ENCODE results near the gene ZFYVE9. TPM values are rescaled to one million over a fixed set of nuclear protein-coding genes. Genes with fewer than 3 reads are reported as not detected.
"Not testable (repeated sequence)": the region's sequence is repeated elsewhere in the genome, so short reads cannot be mapped to it uniquely, and the experiment has no call there.

ZFYVE9 gene
- total RNA-seq, 1 experiment from 2014 or later = 2.2 TPM

DNA sequence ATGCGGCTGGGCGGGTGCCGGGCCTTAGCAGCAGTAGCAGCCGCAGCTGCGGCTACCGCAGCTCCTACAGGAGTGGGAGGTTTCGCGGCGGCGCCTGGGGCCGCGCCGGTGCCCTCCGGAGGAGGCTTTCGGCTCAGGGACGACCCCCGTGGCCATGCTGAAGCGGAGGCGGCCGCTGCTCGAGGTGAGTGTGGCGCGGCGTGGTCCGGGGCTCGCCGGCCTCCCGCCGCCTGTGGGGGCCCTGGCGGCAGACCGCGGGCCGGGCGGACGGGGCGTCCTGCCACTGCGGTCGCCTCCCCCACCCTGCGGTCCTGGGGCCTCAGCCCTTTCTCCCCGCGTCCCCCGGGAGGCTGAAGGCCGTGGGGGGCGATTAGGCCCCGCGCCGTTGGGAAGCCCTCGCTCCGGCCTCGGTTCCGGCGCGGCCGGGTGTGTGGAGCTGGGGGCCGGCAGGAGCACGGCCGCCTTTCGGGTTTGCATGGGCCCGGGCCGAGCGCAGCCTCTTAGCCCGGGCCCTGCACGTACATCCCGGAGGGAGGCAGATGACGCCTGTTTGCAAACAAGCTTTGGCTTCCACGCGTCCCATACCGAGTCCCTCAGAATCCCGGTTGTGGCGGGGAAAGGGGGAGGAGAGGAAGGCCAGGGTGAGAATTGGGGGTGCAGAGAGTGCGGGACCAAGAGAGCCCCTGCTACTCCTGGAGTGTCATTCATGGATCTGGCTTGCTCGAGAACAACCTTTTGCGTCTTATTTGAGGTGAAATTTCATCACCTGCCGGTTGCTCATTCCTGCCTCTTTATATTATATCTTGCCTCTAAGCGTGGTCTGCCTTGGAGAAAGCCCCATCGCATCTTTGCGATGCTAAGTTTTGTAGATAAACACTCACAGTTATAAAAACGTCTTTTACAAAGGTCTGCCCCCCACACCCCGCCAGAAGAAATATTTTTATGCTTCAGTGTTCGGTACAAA lies 613 bp downstream of the ZFYVE9 start:
- H3K4me3 ChIP-seq (ENCODE audit: low read length) = peak overlapping the region; percentile 88
- no peaks in the 10 kb centered on the region for H3K9me3 ChIP-seq (ENCODE audit: low read length)
- H3K9me2 ChIP-seq (replicated peaks; ENCODE audit: insufficient read depth, low read length) = no peaks in the 10 kb centered on the region
- peak overlapping the region; percentile 95 for H2AFZ ChIP-seq (ENCODE audit: low read length)
- no peaks in the 10 kb centered on the region for H3K79me2 ChIP-seq (ENCODE audit: low read length)
- peak; percentile 63 for DNase-seq
- H3K9ac ChIP-seq (ENCODE audit: low read length) = peak overlapping the region; percentile 78
- H3K36me3 ChIP-seq (ENCODE audit: insufficient read depth, low read length) = no peaks in the 10 kb centered on the region
- no peaks in the 10 kb centered on the region for H3K27me3 ChIP-seq (ENCODE audit: low read length)
- H4K20me1 ChIP-seq (ENCODE audit: insufficient read depth, low read depth, low read length) = no peaks in the 10 kb centered on the region
- H3K4me1 ChIP-seq (ENCODE audit: low read length) = peaks cover 18% of the 10 kb centered on the region
- no peak overlapping the region for H3K27ac ChIP-seq (ENCODE audit: low read length)
- H3K4me2 ChIP-seq (ENCODE audit: low read depth, low read length, poor library complexity, severe bottlenecking) = peak overlapping the region; percentile 91

DNA sequence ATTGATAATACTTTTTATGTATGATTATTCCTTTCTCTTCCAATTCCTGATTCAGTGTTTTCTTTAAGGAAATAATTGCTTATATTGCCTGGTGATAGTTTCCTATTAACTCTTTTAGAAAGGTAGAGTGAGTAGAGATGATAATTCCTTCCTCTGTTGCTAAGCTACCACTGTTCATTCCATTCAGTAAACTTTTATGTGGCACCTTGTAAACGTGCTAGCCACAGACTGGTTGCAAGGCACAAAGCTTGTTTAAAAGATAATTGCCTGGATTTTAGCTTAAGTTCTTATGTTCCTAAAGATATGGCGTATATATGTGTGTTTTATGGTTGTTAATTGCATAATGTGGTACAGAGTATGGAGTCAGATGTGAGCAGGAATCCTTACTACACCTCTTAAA lies 3.2 kb downstream of the ZFYVE9 start:
- Histone ChIP-seq H2AFZ (ENCODE audit: low read length) (no peak overlapping the region), H4K20me1 (ENCODE audit: insufficient read depth, low read depth, low read length) (0 out of 2 replicates have a peak, but pooled peaks cover 3% of the 10 kb centered on the region), H3K4me2 (ENCODE audit: low read depth, low read length, poor library complexity, severe bottlenecking) (no peak overlapping the region), H3K36me3 (ENCODE audit: insufficient read depth, low read length) (no peaks in the 10 kb centered on the region), H3K9me3 (ENCODE audit: low read length) (no peaks in the 10 kb centered on the region), H3K9ac (ENCODE audit: low read length) (no peak overlapping the region), H3K79me2 (ENCODE audit: low read length) (no peaks in the 10 kb centered on the region), H3K27ac (ENCODE audit: low read length) (no peak overlapping the region), H3K4me3 (ENCODE audit: low read length) (no peak overlapping the region), H3K27me3 (ENCODE audit: low read length) (0 out of 2 replicates have a peak, but pooled peaks cover 3% of the 10 kb centered on the region), H3K4me1 (ENCODE audit: low read length) (peaks cover 16% of the 10 kb centered on the region), H3K9me2 (replicated peaks; ENCODE audit: insufficient read depth, low read length) (no peaks in the 10 kb centered on the region)
- DNase-seq = no peak

DNA sequence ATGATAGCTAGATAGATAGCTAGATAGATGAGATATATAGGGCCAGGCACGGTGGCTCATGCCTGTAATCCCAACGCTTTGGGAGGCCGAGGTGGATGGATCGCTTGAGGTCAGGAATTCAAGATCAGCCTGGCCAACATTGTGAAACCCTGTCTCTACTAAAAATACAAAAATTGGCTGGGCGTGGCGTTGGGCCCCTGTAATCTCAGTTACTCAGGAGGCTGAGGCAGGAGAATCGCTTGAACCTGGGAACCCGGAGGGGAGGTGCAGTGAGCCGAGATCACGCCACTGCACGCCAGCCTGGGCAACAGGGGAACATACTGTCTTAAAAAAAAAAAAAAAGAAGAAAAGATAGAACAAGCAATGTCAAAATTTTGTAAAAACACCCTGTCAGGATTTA lies 8.6 kb downstream of the ZFYVE9 start:
- H3K79me2 ChIP-seq (ENCODE audit: low read length); DNase-seq; H3K4me1 ChIP-seq (ENCODE audit: low read length); H3K4me3 ChIP-seq (ENCODE audit: low read length); H3K9ac ChIP-seq (ENCODE audit: low read length); H3K27ac ChIP-seq (ENCODE audit: low read length); H3K4me2 ChIP-seq (ENCODE audit: low read depth, low read length, poor library complexity, severe bottlenecking); H3K9me2 ChIP-seq (replicated peaks; ENCODE audit: insufficient read depth, low read length); H3K9me3 ChIP-seq (ENCODE audit: low read length); H3K27me3 ChIP-seq (ENCODE audit: low read length); H4K20me1 ChIP-seq (ENCODE audit: insufficient read depth, low read depth, low read length); H3K36me3 ChIP-seq (ENCODE audit: insufficient read depth, low read length); H2AFZ ChIP-seq (ENCODE audit: low read length): not testable (repeated sequence)

- H3K4me2 ChIP-seq (ENCODE audit: low read depth, low read length, poor library complexity, severe bottlenecking) = no peak overlapping the region
- H3K9ac ChIP-seq (ENCODE audit: low read length) = no peak overlapping the region
- DNase-seq = no peak
- H4K20me1 ChIP-seq (ENCODE audit: insufficient read depth, low read depth, low read length) = peaks cover 9% of the 10 kb centered on the region; the same call in 1 of the 2 replicates
- H3K4me1 ChIP-seq (ENCODE audit: low read length) = no peaks in the 10 kb centered on the region; the same call in 1 of the 2 replicates
- H3K9me2 ChIP-seq (replicated peaks; ENCODE audit: insufficient read depth, low read length) = no peaks in the 10 kb centered on the region
- H3K36me3 ChIP-seq (ENCODE audit: insufficient read depth, low read length) = no peaks in the 10 kb centered on the region
- no peak overlapping the region for H3K27ac ChIP-seq (ENCODE audit: low read length)
- H3K9me3 ChIP-seq (ENCODE audit: low read length) = no peaks in the 10 kb centered on the region
- no peak overlapping the region for H3K4me3 ChIP-seq (ENCODE audit: low read length)
- H3K27me3 ChIP-seq (ENCODE audit: low read length) = 0 out of 2 replicates have a peak, but pooled peaks cover 3% of the 10 kb centered on the region
- H2AFZ ChIP-seq (ENCODE audit: low read length) = no peak overlapping the region
- H3K79me2 ChIP-seq (ENCODE audit: low read length) = no peaks in the 10 kb centered on the region
Observed at GRCh38 chr1:52150946-52151345, 9.1 kb downstream of the ZFYVE9 start.

DNA sequence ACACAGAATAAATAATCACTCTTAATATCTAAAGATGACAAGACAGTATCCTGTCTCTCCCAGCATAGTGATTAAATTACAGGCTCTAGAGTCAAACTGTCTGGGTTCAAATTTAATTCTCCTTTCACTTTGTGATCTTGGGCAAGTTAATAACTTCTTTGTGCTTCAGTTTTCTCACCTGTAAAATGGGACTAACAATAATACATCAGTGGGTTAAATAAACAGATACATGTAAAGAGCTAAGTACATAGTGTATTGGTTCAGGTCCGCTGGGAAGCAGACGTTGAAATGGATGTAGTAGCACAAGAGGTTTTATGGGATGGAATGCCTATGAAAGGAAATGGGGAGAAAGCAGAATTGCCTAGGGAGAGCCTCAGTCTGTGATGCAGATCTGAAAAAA lies 10.7 kb downstream of the ZFYVE9 start:
- peaks cover 9% of the 10 kb centered on the region; the same call in 1 of the 2 replicates for H4K20me1 ChIP-seq (ENCODE audit: insufficient read depth, low read depth, low read length)
- DNase-seq = no peak
- no peaks in the 10 kb centered on the region for H3K4me1 ChIP-seq (ENCODE audit: low read length)
- H3K79me2 ChIP-seq (ENCODE audit: low read length) = no peaks in the 10 kb centered on the region
- H3K27ac ChIP-seq (ENCODE audit: low read length) = no peak overlapping the region
- no peak overlapping the region for H3K4me3 ChIP-seq (ENCODE audit: low read length)
- H3K4me2 ChIP-seq (ENCODE audit: low read depth, low read length, poor library complexity, severe bottlenecking) = no peak overlapping the region
- no peak overlapping the region for H3K9ac ChIP-seq (ENCODE audit: low read length)
- H3K9me2 ChIP-seq (replicated peaks; ENCODE audit: insufficient read depth, low read length) = no peaks in the 10 kb centered on the region
- H3K27me3 ChIP-seq (ENCODE audit: low read length) = 0 out of 2 replicates have a peak, but pooled peaks cover 3% of the 10 kb centered on the region
- H3K36me3 ChIP-seq (ENCODE audit: insufficient read depth, low read length) = no peaks in the 10 kb centered on the region
- no peaks in the 10 kb centered on the region for H3K9me3 ChIP-seq (ENCODE audit: low read length)
- H2AFZ ChIP-seq (ENCODE audit: low read length) = no peak overlapping the region

- no peak overlapping the region for H3K4me3 ChIP-seq (ENCODE audit: low read length)
- H3K79me2 ChIP-seq (ENCODE audit: low read length) = no peaks in the 10 kb centered on the region
- no peak overlapping the region for H3K4me2 ChIP-seq (ENCODE audit: low read depth, low read length, poor library complexity, severe bottlenecking)
- H3K27me3 ChIP-seq (ENCODE audit: low read length) = no peaks in the 10 kb centered on the region
- no peaks in the 10 kb centered on the region for H3K36me3 ChIP-seq (ENCODE audit: insufficient read depth, low read length)
- no peaks in the 10 kb centered on the region for H3K4me1 ChIP-seq (ENCODE audit: low read length)
- no peak overlapping the region for H2AFZ ChIP-seq (ENCODE audit: low read length)
- H3K27ac ChIP-seq (ENCODE audit: low read length) = no peak overlapping the region
- H4K20me1 ChIP-seq (ENCODE audit: insufficient read depth, low read depth, low read length) = peaks cover 13% of the 10 kb centered on the region; the same call in 1 of the 2 replicates
- H3K9me3 ChIP-seq (ENCODE audit: low read length) = no peaks in the 10 kb centered on the region
- H3K9me2 ChIP-seq (replicated peaks; ENCODE audit: insufficient read depth, low read length) = no peaks in the 10 kb centered on the region
- no peak for DNase-seq
- H3K9ac ChIP-seq (ENCODE audit: low read length) = no peak overlapping the region
Observed at GRCh38 chr1:52153010-52153409, 11.1 kb downstream of the ZFYVE9 start.

DNA sequence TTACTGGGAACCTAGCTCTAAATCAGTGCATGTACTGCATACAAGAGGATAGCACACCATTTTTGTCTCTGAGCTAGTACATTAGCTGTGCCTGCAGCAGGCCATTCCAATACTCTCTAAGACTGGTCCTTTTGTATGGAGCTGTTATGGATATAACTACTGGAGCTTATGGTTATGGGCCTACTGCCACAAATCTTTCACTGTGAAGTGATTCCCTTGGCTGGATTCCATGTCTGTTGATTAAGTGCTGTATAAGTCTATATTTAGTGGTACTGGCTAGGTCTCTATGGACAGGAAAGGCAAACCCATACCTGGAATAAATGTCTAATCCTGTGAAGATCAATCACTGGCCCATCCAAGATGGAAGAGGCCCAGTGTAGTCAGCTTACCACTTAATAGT lies 12.0 kb downstream of the ZFYVE9 start:
- Histone ChIP-seq H3K9ac (ENCODE audit: low read length) (no peak overlapping the region), H3K4me2 (ENCODE audit: low read depth, low read length, poor library complexity, severe bottlenecking) (no peak overlapping the region), H3K36me3 (ENCODE audit: insufficient read depth, low read length) (no peaks in the 10 kb centered on the region), H3K9me2 (replicated peaks; ENCODE audit: insufficient read depth, low read length) (no peaks in the 10 kb centered on the region), H4K20me1 (ENCODE audit: insufficient read depth, low read depth, low read length) (peaks cover 13% of the 10 kb centered on the region; the same call in 1 of the 2 replicates), H3K9me3 (ENCODE audit: low read length) (no peaks in the 10 kb centered on the region), H3K79me2 (ENCODE audit: low read length) (no peaks in the 10 kb centered on the region), H2AFZ (ENCODE audit: low read length) (no peak overlapping the region), H3K27me3 (ENCODE audit: low read length) (no peaks in the 10 kb centered on the region), H3K4me3 (ENCODE audit: low read length) (no peak overlapping the region), H3K27ac (ENCODE audit: low read length) (no peak overlapping the region), H3K4me1 (ENCODE audit: low read length) (no peaks in the 10 kb centered on the region)
- DNase-seq = no peak

DNA sequence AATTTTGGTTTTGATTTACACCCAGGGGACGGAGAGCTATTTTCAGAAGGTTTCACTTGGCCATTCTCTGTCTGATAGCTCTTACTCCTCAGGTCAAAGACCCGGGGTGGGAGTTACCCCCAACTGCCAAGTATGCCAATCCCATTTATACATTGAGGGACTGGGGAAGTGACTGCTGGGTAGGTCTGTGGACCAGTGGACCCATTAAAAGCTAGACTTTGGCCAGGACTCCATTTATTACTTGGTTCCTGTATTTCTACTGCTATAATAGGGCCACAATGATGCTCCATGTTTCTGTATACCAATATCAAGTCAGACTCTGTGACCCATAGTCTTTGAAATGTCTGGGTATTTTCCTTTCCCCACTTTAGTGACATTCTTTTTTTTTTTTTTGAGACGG lies 14.6 kb downstream of the ZFYVE9 start:
- no peaks in the 10 kb centered on the region for H3K9me2 ChIP-seq (replicated peaks; ENCODE audit: insufficient read depth, low read length)
- H4K20me1 ChIP-seq (ENCODE audit: insufficient read depth, low read depth, low read length) = peaks cover 10% of the 10 kb centered on the region; the same call in 1 of the 2 replicates
- H3K36me3 ChIP-seq (ENCODE audit: insufficient read depth, low read length) = no peaks in the 10 kb centered on the region
- no peak overlapping the region for H2AFZ ChIP-seq (ENCODE audit: low read length)
- H3K4me1 ChIP-seq (ENCODE audit: low read length) = no peaks in the 10 kb centered on the region
- H3K9me3 ChIP-seq (ENCODE audit: low read length) = no peaks in the 10 kb centered on the region
- no peak for DNase-seq
- H3K27ac ChIP-seq (ENCODE audit: low read length) = no peak overlapping the region
- no peak overlapping the region for H3K9ac ChIP-seq (ENCODE audit: low read length)
- H3K4me3 ChIP-seq (ENCODE audit: low read length) = no peak overlapping the region
- H3K4me2 ChIP-seq (ENCODE audit: low read depth, low read length, poor library complexity, severe bottlenecking) = no peak overlapping the region
- no peaks in the 10 kb centered on the region for H3K27me3 ChIP-seq (ENCODE audit: low read length)
- no peaks in the 10 kb centered on the region for H3K79me2 ChIP-seq (ENCODE audit: low read length)

Data from Karpas-422 (cell line).